Measurements from ENCODE around the gene PRUNE2. TPM values are rescaled to one million over a fixed set of nuclear protein-coding genes. Genes with fewer than 3 reads are reported as not detected.

The PRUNE2 gene
- total RNA-seq, 1 donor from 2014 or later = 3.1 TPM

DNA sequence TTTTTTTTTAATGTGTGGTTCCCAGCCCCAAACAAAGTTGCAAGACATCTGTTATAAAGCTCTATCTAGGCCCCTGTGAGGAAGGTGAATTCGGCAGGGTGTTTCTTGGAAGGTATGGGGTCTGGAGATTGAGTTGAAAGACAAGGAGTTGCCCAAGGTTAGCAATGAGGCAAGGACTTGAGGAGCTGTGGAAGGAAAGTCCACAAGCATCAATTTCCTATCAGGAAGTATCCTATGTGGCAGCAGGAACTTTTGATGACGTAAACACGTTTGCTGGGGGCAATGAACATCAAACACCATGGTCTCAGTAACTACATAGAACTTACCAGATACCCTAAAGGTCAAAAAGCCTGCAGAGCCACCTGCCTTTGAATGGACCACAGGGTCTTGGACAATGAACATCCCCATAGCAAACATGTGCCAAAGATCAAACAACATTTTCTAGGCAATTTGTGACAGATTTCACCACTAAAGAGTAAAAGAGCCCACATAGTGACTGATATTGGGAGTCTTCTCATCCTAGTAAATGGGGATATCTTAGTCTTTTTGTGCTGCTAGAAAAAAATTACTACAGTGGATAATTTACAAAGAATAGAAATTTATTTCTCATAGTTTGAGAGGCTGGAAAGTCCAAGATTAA, 301.9 kb downstream of the PRUNE2 start:
- no peak overlapping the region for H3K4me3 ChIP-seq
- DNase-seq = no peak
- no peak for TF ChIP-seq CTCF (IDR thresholded peaks at IDR 0.05; ENCODE audit: borderline replicate concordance)
- peaks cover 8% of the 10 kb centered on the region for H3K27me3 ChIP-seq (ENCODE audit: low read depth)
- no peaks in the 10 kb centered on the region for H3K4me1 ChIP-seq
- no peaks in the 10 kb centered on the region for H3K36me3 ChIP-seq
- peaks cover 7% of the 10 kb centered on the region for H3K9me3 ChIP-seq (replicated peaks)
- intact Hi-C loops (cut with micrococcal nuclease) = no loop called here
- H3K27ac ChIP-seq (replicated peaks) = no peak overlapping the region

DNA sequence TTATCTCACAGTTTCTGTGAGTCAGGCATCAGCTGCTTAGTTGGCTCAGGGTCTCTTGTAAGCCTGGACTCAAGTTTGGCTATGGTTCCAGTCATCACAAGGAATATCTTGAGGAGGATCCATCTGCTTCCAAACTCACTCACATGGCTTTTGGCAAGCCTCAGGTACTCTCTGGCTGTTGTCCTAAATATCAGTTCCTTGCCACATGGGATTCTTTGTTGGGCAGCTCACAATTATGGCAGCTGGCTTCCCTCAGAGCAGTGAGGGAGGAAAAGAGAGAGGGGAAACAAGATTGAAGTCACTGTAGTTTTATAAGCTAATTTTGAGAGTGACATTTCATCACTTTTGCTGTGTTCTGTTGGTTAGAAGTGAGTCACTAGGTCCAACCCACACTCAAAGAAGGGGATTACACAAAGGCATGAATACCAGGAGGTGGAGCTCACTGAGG, 302.4 kb downstream of the PRUNE2 start:
- Histone ChIP-seq H3K27me3 (ENCODE audit: low read depth) (peaks cover 6% of the 10 kb centered on the region), H3K4me1 (no peaks in the 10 kb centered on the region), H3K4me3 (no peak overlapping the region), H3K9me3 (replicated peaks) (peaks cover 7% of the 10 kb centered on the region), H3K27ac (replicated peaks) (no peak overlapping the region), H3K36me3 (no peaks in the 10 kb centered on the region)
- TF ChIP-seq CTCF (IDR thresholded peaks at IDR 0.05; ENCODE audit: borderline replicate concordance) = no peak
- intact Hi-C loops (cut with micrococcal nuclease) = no loop called here
- DNase-seq = no peak

DNA sequence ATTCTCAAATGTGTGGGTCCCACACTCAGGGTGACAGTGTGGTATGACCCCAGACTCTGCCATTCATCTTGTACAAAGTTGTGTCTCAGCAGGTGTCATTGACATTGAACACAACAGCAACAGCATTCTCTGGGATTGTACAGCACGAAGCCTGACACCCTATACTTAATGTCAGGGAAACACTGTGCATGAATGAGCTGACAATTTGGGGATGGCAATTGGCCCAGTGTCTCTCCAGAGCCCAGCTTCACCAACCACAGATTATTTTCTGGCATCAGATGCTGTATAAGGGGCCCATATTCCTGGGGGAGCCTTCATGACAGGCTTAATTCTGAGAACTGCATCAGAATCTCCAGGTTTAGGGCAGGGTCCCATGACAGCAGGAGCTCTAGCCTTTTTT, 303.7 kb downstream of the PRUNE2 start:
- H3K4me3 ChIP-seq = no peak overlapping the region
- H3K27ac ChIP-seq (replicated peaks) = no peak overlapping the region
- peaks cover 7% of the 10 kb centered on the region for H3K9me3 ChIP-seq (replicated peaks)
- peaks cover 4% of the 10 kb centered on the region for H3K27me3 ChIP-seq (ENCODE audit: low read depth)
- no peaks in the 10 kb centered on the region for H3K4me1 ChIP-seq
- intact Hi-C loops (cut with micrococcal nuclease) = no loop called here
- no peak for DNase-seq
- no peaks in the 10 kb centered on the region for H3K36me3 ChIP-seq
- no peak for TF ChIP-seq CTCF (IDR thresholded peaks at IDR 0.05; ENCODE audit: borderline replicate concordance)

DNA sequence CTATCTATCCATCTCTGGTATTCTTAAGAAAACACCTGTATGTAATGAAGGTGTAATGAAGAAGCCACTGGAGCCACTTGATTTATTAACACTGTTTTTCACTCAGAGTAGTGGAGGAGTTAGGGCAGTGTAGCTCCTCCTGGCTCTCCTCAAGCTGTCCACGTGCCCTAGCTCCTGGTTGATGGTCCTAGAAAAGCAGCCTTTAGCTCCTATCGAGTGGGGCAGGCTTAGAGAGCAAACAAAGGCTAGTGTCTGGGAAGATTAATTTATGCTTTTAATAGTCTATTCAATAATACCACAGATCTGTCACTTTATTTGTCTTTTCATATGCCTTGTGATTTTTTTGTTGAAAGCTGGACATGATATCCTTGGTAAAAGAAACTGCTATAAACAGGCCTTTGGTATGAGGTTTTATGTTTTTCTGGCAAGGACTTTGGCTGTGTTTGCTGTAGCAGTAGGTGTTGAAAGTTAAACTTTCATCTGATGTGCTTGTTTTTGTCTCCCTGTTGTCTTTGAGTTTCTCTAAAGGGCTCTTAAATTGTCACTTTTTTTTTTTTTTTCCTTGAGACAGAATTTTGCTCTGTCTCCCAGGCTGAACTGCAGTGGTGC, 305.8 kb downstream of the PRUNE2 start:
- Histone ChIP-seq H3K4me1 (no peaks in the 10 kb centered on the region), H3K9me3 (replicated peaks) (peaks cover 7% of the 10 kb centered on the region), H3K36me3 (no peaks in the 10 kb centered on the region), H3K27ac (replicated peaks) (no peak overlapping the region), H3K27me3 (ENCODE audit: low read depth) (peaks cover 13% of the 10 kb centered on the region), H3K4me3 (no peak overlapping the region)
- intact Hi-C loops (cut with micrococcal nuclease) = no loop called here
- no peak for TF ChIP-seq CTCF (IDR thresholded peaks at IDR 0.05; ENCODE audit: borderline replicate concordance)
- no peak for DNase-seq

- peaks cover 13% of the 10 kb centered on the region for H3K27me3 ChIP-seq (ENCODE audit: low read depth)
- no peak for TF ChIP-seq CTCF (IDR thresholded peaks at IDR 0.05; ENCODE audit: borderline replicate concordance)
- H3K4me1 ChIP-seq = no peaks in the 10 kb centered on the region
- no peak overlapping the region for H3K4me3 ChIP-seq
- no peak for DNase-seq
- H3K9me3 ChIP-seq (replicated peaks) = peaks cover 7% of the 10 kb centered on the region
- H3K36me3 ChIP-seq = no peaks in the 10 kb centered on the region
- intact Hi-C loops (cut with micrococcal nuclease) = no loop called here
- no peak overlapping the region for H3K27ac ChIP-seq (replicated peaks)
These were observed 306.9 kb downstream of the PRUNE2 start for GRCh38 chr9:76598981-76599380.
